ENCODE results near the gene ILKAP. TPM values are rescaled to one million over a fixed set of nuclear protein-coding genes. Genes with fewer than 3 reads are reported as not detected.
A peak's percentile ranks its signal among the peaks of the same experiment; 100 is the strongest.

ILKAP gene
- total and polyA plus RNA-seq, 2 donors (not counting 1 experiment from before 2014, with no cell fraction given), result 27.9 to 31.3 TPM

- Histone ChIP-seq H3K4me3 (replicated peaks in 1 of 4; ENCODE audit: control extremely low read depth in 1 of 4, insufficient read depth in 1 of 4, low read depth in 3 of 4, low read length in 4 of 4) (peak overlapping the region; percentile 22 to 55 (median 46)), H3K36me3 (ENCODE audit: control insufficient read depth, insufficient read depth, low read length) (no peaks in the 10 kb centered on the region), H3K27me3 (ENCODE audit: control insufficient read depth, insufficient read depth, low read length) (peaks cover 15% of the 10 kb centered on the region), H3K4me2 (ENCODE audit: extremely low read depth, insufficient read depth, low read length) (peak overlapping the region; percentile 69), H3K27ac (ENCODE audit: insufficient read depth, low read length) (peak overlapping the region; percentile 62), H3K9ac (ENCODE audit: insufficient read depth, low read length) (peak overlapping the region; percentile 64), H4K20me1 (ENCODE audit: control insufficient read depth, extremely low read depth, insufficient read depth, low read length) (no peaks in the 10 kb centered on the region), H3K9me3 (ENCODE audit: control insufficient read depth, insufficient read depth, low read depth, low read length) (no peaks in the 10 kb centered on the region), H3K4me1 (ENCODE audit: control insufficient read depth, extremely low read depth, insufficient read depth, low read length) (no peaks in the 10 kb centered on the region), H2AFZ (ENCODE audit: low read length) (peak overlapping the region; percentile 85), H3K79me2 (ENCODE audit: control insufficient read depth, insufficient read depth, low read length) (peaks cover 40% of the 10 kb centered on the region)
- TF ChIP-seq CTCF (conservative IDR thresholded peaks at IDR 0.05 in 1 of 2, IDR thresholded peaks at IDR 0.05 in 1 of 2; ENCODE audit: low read depth in 1 of 2, low read length in 2 of 2), result no peak
- no peak for TF ChIP-seq EZH2 (IDR thresholded peaks at IDR 0.05; ENCODE audit: low read length, missing control alignments)
- DNase-seq (ENCODE audit: low read depth in 2 of 2), result no peak
Observed at GRCh38 chr2:238203973-238204683, 633 bp upstream of the ILKAP start.

- Histone ChIP-seq H3K4me1 (ENCODE audit: control insufficient read depth, extremely low read depth, insufficient read depth, low read length) (no peaks in the 10 kb centered on the region), H3K27me3 (ENCODE audit: control insufficient read depth, insufficient read depth, low read length) (peaks cover 5% of the 10 kb centered on the region), H3K36me3 (ENCODE audit: control insufficient read depth, insufficient read depth, low read length) (no peaks in the 10 kb centered on the region), H2AFZ (ENCODE audit: low read length) (no peak overlapping the region), H3K79me2 (ENCODE audit: control insufficient read depth, insufficient read depth, low read length) (peaks cover 56% of the 10 kb centered on the region), H3K4me2 (ENCODE audit: extremely low read depth, insufficient read depth, low read length) (peak overlapping the region; percentile 91), H3K27ac (ENCODE audit: insufficient read depth, low read length) (peak overlapping the region; percentile 64), H4K20me1 (ENCODE audit: control insufficient read depth, extremely low read depth, insufficient read depth, low read length) (no peaks in the 10 kb centered on the region), H3K9me3 (ENCODE audit: control insufficient read depth, insufficient read depth, low read depth, low read length) (no peaks in the 10 kb centered on the region), H3K4me3 (replicated peaks in 1 of 4; ENCODE audit: control extremely low read depth in 1 of 4, insufficient read depth in 1 of 4, low read depth in 3 of 4, low read length in 4 of 4) (peak overlapping the region; percentile 39 to 88 (median 55)), H3K9ac (ENCODE audit: insufficient read depth, low read length) (peak overlapping the region; percentile 83)
- DNase-seq (ENCODE audit: low read depth in 2 of 2), result peak; percentile 20 to 36
- TF ChIP-seq EZH2 (IDR thresholded peaks at IDR 0.05; ENCODE audit: low read length, missing control alignments), result no peak
- no peak for TF ChIP-seq CTCF (conservative IDR thresholded peaks at IDR 0.05 in 1 of 2, IDR thresholded peaks at IDR 0.05 in 1 of 2; ENCODE audit: low read depth in 1 of 2, low read length in 2 of 2)
Observed at GRCh38 chr2:238202326-238203093, 985 bp downstream of the ILKAP start.

- H3K4me2 ChIP-seq (ENCODE audit: extremely low read depth, insufficient read depth, low read length), result no peak overlapping the region
- H3K79me2 ChIP-seq (ENCODE audit: control insufficient read depth, insufficient read depth, low read length), result peaks cover 8% of the 10 kb centered on the region
- no peak for DNase-seq (ENCODE audit: low read depth in 2 of 2)
- TF ChIP-seq EZH2 (IDR thresholded peaks at IDR 0.05; ENCODE audit: low read length, missing control alignments) (no peak), CTCF (conservative IDR thresholded peaks at IDR 0.05 in 1 of 2, IDR thresholded peaks at IDR 0.05 in 1 of 2; ENCODE audit: low read depth in 1 of 2, low read length in 2 of 2) (no peak)
- no peaks in the 10 kb centered on the region for H3K27me3 ChIP-seq (ENCODE audit: control insufficient read depth, insufficient read depth, low read length)
- H4K20me1 ChIP-seq (ENCODE audit: control insufficient read depth, extremely low read depth, insufficient read depth, low read length), result no peaks in the 10 kb centered on the region
- no peak overlapping the region for H3K4me3 ChIP-seq (replicated peaks in 1 of 4; ENCODE audit: control extremely low read depth in 1 of 4, insufficient read depth in 1 of 4, low read depth in 3 of 4, low read length in 4 of 4)
- no peaks in the 10 kb centered on the region for H3K9me3 ChIP-seq (ENCODE audit: control insufficient read depth, insufficient read depth, low read depth, low read length)
- no peak overlapping the region for H2AFZ ChIP-seq (ENCODE audit: low read length)
- peaks cover 11% of the 10 kb centered on the region for H3K36me3 ChIP-seq (ENCODE audit: control insufficient read depth, insufficient read depth, low read length)
- H3K27ac ChIP-seq (ENCODE audit: insufficient read depth, low read length), result no peak overlapping the region
- no peak overlapping the region for H3K9ac ChIP-seq (ENCODE audit: insufficient read depth, low read length)
- H3K4me1 ChIP-seq (ENCODE audit: control insufficient read depth, extremely low read depth, insufficient read depth, low read length), result no peaks in the 10 kb centered on the region
Observed at GRCh38 chr2:238190445-238190844, 13.1 kb downstream of the ILKAP start.

Measured in fibroblast of lung (primary cell).